Measurements from ENCODE around the gene GPR4.
A peak's percentile ranks its signal among the peaks of the same experiment; 100 is the strongest.
"Not testable (repeated sequence)": the region's sequence is repeated elsewhere in the genome, so short reads cannot be mapped to it uniquely, and the experiment has no call there.

The GPR4 gene

DNA sequence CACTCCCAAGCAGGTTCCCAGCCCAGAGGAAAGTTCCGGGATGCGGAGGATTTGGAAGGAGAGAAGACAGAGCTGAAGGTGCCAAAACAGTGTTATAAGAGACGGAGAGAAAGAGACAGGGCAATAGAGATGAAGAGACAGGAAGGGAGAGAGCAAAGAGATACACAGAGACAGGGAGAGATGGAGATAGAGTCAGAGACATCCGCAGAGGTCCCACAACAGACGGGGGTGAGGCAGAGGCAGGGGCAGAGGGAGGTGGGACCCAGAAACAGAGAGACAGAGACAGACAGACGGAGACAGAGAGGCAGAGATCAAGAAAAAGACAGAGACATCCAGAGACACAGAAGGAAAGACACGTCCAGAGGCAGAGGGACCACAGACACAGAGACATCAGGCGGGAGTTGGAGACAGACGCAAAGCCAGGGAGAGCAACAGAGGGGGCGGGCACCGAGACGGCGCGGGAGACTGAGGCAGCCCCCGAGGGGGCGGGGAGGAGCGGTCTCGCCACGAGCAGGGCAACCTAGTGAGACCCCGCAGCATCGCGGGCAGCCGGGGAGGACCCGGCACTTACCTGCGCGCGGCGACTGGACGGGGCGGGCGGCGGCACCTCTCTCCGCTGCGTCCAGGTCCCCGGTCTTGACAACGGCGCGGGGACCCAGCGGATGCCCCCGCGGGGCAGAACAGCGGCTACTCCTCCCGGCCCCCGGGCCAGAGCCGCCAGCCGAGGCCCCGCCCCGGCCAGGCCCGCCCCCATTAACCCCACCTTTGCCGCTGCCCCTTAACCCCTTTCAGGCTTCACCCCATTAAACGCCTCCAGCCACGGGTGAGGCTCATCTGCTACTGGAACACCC, at the start of gene GPR4:
TSS of gene GPR4 (minus strand) at position 689 of the 851 bp plus-strand sequence. CDS start 10,346 bp downstream, outside the sequence.
- no peak for DNase-seq

GRCh38 chr19:45650722-45651121, 48.7 kb upstream of the GPR4 start:
- DNase-seq: no peak

- DNase-seq: no peak
Measured at GRCh38 chr19:45646345-45646698, 44.3 kb upstream of the GPR4 start.

DNA sequence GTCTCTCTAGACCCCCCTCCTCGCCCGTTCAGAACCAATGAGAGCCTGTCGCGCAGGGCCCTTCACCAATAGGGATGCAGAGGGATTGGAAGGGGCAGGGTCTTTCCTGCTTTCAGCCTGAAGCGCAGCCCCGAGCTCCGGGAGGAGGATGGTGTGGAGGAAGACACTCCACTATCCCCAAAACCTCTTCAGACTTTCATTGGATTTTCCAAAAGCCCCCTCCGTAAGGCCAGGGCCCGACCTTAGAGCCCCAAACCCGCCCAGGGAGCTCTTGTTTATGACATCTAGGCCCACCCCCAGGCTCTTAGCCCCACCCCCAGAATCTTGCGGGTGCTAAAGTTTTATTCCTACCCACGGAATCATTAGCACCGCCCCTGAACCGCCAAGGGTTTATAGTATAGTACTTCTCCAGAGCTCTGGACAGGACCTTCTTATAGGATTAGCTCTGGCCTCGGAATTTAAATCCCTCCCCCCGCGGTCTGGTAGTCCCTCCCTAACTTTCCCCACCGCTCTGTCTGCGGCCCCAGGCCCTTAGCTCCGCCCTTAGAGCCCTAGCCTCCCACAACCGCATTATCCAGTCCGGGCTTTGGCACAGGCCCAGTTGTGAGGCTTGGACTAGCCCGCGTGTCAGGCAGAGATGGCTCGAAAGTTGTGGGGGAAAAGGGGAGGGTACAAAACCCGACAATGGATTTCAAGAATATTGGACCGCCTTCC, 43.8 kb upstream of the GPR4 start:
- peak; percentile 82 to 91 for DNase-seq

DNA sequence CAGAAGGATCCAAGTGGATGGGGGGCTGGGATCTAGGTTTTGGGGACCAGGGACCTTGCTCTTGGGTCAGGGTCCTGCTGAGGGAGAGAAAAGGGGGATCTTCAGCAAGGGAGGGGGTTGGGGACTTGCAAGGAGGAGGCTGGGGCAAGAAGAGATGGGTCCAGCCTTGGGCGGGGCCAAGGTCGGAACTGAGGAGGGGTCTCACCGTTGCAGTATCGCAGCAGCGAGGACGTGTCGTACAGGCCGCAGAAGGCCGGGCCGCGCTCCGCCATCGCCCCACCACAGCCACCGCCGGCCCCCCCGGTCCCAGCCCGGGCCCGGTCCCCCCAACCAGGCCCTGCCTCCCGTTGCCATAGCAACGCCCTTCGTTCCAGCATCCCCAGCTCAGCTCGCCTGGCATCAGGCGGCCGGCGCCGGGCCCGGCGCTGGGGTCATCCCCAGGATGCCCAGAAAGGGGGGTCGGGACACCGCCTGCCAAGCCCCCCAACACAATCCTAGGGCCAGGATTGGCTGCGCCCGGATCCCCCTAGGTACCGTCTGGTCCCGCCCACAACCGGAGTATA, 43.1 kb upstream of the GPR4 start:
- DNase-seq: no peak

DNA sequence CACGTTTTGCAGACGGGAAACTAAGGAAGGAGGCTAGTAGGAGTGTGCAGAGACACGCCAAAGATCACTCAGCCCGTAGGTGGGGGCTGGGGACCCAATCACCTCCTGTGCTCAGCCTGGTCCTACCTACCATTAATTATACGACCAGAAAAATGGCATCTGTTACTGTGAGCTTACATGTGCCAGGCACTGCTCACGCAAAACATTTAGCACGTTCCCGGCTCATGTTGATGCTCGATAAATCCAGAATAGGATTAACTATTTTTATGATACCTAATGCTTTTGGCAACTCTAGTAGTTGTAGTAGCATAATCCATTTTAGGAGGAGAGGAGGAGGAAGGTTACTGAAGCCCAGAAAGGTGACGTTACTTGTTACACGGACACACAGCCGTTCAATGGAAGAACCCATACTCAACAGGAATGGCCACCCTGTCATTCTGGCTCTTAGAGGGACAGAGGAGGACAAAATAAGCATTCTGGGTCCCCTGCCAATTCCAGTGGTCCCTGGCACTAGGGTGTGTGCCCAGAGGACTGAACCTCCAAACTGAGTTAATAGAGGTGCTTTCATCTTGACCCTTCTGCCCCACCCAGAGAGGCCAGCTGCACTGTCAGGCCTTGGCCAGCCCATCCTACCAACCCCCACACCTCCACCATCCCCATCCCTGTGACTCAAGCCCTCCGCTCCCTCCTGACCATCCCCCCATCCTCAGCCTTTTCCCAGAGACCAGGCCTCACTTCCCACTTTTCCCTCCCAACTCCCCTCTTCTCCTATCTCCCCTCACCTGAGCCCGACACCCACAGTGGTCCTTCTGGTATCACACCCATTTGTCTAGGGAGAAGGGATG, 42.1 kb upstream of the GPR4 start:
- DNase-seq: no peak

GRCh38 chr19:45643024-45643926, 41.3 kb upstream of the GPR4 start:
- peak; percentile 89 to 92 for DNase-seq

GRCh38 chr19:45641274-45642105, 39.5 kb upstream of the GPR4 start:
- peak; percentile 87 to 89 for DNase-seq

DNA sequence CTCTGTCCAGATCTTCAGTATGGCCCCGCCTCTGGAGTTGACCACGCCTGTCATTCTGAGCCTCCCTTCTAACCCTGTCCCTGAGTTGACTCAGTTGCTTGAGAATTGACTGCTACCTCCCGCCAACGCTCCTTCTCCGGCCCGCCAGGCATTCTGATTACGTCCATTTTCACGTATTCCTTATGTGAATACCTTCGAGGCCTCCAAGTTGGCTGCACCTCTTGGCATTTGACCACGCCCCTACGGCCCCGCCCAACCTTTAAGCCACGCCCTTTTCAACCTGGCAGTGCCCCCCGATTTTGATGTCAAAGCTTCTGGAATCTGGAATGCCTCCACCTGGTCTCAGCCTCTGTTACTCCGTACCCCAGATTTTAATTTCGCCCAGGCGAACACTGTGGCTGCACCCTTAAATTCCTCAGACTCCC, 38.8 kb upstream of the GPR4 start:
- no peak for DNase-seq

DNA sequence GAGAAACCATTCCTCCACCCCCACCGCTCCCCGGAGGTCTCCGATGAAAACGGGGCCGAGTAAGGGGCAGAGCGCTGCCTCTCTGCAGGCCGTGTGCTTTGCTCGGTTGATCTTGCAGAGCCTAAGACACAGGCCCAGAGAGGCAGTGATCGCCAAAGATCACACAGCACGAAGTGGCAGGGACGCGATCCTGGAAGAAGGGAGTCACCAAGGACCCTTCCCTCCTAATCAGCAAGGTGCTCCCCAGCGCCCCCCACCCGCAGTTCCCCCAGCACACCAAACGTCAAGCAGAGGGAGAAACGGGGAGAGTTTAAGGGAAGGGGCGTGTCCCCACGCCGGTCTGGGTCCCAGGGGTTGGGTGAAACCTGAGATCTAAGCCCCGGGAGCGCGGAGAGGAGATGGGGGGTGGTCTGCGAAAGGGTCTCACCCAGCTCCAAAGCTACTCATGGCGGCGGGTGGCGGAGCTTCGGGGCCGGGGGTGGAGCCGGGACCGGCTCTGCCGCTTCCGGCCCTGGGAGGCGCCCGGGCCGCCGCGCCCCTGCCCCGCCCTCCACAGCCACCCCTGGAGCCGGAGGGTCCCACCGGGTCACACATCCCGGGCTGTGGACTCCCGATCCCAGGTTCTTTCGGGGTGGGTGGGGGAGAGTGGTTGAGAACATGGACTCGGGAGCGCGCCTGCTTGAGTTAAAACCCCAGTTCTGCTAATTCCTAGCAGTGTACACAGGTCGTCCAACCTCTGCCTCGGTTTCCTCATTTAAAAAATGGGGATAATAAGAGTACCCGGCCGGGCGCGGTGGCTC, 37.1 kb upstream of the GPR4 start, which contains the start of gene EML2:
TSS of gene EML2 (minus strand) at position 468 of the 800 bp plus-strand sequence. CDS start at position 447, 21 bp downstream.
- peak; percentile 33 to 56 for DNase-seq

GRCh38 chr19:45637890-45638667, 36.1 kb upstream of the GPR4 start:
- DNase-seq: no peak

- DNase-seq: no peak
Measured at GRCh38 chr19:45636902-45637301, 34.9 kb upstream of the GPR4 start.

- no peak for DNase-seq
Measured at GRCh38 chr19:45636275-45636674, 34.3 kb upstream of the GPR4 start.

GRCh38 chr19:45632468-45633196, 30.6 kb upstream of the GPR4 start:
- peak; percentile 31 to 45 for DNase-seq

GRCh38 chr19:45630463-45630862, 28.5 kb upstream of the GPR4 start:
- no peak for DNase-seq

DNA sequence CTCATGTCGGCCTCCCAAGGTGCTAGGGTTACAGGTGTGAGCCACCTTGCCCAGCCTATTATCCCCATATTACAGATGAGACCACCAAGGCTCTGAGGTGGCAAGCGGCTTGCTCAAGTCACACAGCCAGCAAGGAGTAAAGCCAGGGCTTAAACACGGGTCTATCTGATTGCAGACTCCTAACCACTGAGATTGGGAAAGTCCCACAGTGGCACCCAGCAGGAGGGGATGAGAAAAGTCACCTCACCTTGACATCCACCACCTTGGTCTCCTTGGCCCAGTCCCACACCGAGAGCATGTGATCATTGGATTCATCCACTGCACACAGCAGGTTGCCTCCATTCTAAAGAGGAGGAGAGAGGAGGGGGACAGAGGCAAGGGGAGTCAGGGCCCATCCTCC, 27.7 kb upstream of the GPR4 start:
- DNase-seq: no peak

- DNase-seq: not testable (repeated sequence)
Measured at GRCh38 chr19:45628219-45628618, 26.2 kb upstream of the GPR4 start.

DNA sequence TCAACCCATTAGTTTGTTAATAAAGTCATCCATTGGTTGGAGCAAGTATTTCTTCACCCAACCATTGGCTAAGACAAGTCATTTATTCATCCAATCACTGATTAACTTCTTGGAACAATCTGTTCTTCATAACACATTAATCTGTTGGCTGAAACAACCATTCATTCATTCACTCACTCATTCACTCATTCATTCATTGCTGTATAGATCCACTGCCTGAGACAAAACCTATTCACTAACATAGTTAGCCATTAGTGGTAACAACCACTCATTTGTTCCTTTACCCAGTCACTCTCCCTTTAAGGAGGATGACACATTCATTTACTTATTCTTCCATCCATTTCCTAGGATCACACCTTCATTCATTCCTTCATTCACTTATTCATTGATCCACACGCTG, 22.0 kb upstream of the GPR4 start:
- DNase-seq: no peak
